Lung (tissue), 12 donors: Measurements from ENCODE around the gene OTUD5. TPM values are rescaled to one million over a fixed set of nuclear protein-coding genes. Genes with fewer than 3 reads are reported as not detected.

ENCODE experiments used
- ATAC-seq: fragments of 200-7000 bp; cut with Tn5 transposase; one replicate; pipeline ENCODE4 v1.9.1; 2020; ENCODE audit warnings: moderate number of reproducible peaks; ENCODE audit not compliant: insufficient read depth, low FRiP score
- DNase-seq, 3 donors: peaks; one replicate each; pipeline ENCODE4 v3.0.0-alpha.2; 2013 to 2017
- H3K27ac ChIP-seq, 2 donors: one replicate each; pipeline ENCODE4 v1.5.1; 2013; ENCODE audit warnings: mild to moderate bottlenecking in 2 of 2, moderate library complexity in 2 of 2, control low read depth in 1 of 2, inconsistent platforms in 1 of 2, low read depth in 1 of 2, low read length in 1 of 2
- H3K27me3 ChIP-seq, 3 donors: one replicate each; pipeline ENCODE4 v1.5.1; 2013; ENCODE audit warnings: low read length in 2 of 3; ENCODE audit not compliant: control insufficient read depth in 3 of 3, insufficient read depth in 3 of 3
- H3K36me3 ChIP-seq, 4 donors: one replicate each; pipeline ENCODE4 v1.5.1; 2013; ENCODE audit warnings: low read length in 4 of 4, mild to moderate bottlenecking in 1 of 4, moderate library complexity in 1 of 4; ENCODE audit not compliant: control insufficient read depth in 4 of 4, insufficient read depth in 4 of 4
- H3K4me1 ChIP-seq, 5 donors: one replicate each; pipeline ENCODE4 v1.5.1; 2013; ENCODE audit warnings: low read length in 5 of 5, mild to moderate bottlenecking in 2 of 5, moderate library complexity in 1 of 5; ENCODE audit not compliant: control insufficient read depth in 5 of 5, insufficient read depth in 5 of 5
- H3K4me3 ChIP-seq: one replicate; pipeline ENCODE4 v1.5.1; 2013; ENCODE audit warnings: mild to moderate bottlenecking, control low read depth, moderate library complexity
- H3K9ac ChIP-seq, 2 donors: one replicate each; pipeline ENCODE4 v1.5.1; 2013; ENCODE audit warnings: low read length in 2 of 2, control low read depth in 1 of 2; ENCODE audit not compliant: insufficient read depth in 1 of 2
- H3K9me3 ChIP-seq, 4 donors: one replicate each; pipeline ENCODE4 v1.5.1; 2013; ENCODE audit warnings: low read length in 3 of 4, mild to moderate bottlenecking in 1 of 4, moderate library complexity in 1 of 4; ENCODE audit not compliant: control insufficient read depth in 4 of 4, insufficient read depth in 3 of 4
- WGBS, 2 donors: extraction: QIAGEN DNeasy Blood & Tissue Kit; methylation state at CpG; one replicate each; pipeline ENCODE4 v1.1.7; 2013; 5-methylcytosine and 5-hydroxymethylcytosine counted together
- polyA plus RNA-seq, 2 donors: library from polyadenylated mRNA; stranded (reverse); fragments of 200-250 nt; gene quantifications; one replicate each; pipeline ENCODE4 v1.2.1, GENCODE V29; 2013
- total RNA-seq, 2 donors: library from RNA; depleted of rRNA in 1 of 2; stranded (reverse); fragments of >200 nt in 1 of 2; gene quantifications; one replicate each; pipeline ENCODE4 v1.2.1, GENCODE V29; 2014 to 2021
- TF ChIP-seq, protein P1 (sequence below): IDR thresholded peaks from 2 replicates; pipeline ENCODE4 v1.5.1; 2012; ENCODE audit warnings: mild to moderate bottlenecking; ENCODE audit errors: control extremely low read depth, extremely low read depth
- donor health status: control.
- donor health status: control.
- donor health status: Bipolar disorder and iron deficiency.
- donor health status: healthy.
- donor health status: DM: yes; HTN: yes; CAD: no.

Gene OTUD5
- total and polyA plus RNA-seq, 4 donors: 32.4 to 48.2 (median 35.7) TPM

DNA sequence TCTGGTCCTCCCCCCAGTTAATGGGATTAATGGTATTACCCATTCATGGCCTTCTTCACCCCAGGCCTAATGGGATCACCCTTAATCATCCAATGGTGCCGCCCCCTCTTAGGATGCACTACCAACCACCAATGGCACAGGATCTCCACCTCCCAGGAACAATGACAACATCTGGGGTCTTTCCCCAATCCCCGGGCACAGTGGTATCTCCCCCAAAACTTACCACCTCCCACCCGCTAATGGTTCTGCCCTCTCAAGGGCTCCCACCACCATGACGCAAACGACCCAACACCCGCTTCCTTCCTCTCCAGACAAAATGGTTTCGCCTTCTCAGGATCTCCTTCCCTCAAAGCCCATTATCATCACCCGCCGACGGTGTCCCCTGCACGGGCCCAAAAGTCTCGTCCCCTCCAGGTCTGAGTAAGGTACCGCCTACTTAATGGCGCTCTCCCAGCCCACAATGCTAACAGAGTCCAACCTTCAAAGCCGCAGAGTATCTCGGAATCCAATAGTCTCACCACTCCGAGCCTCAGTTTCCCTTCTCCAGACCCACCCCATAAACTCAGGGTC, 44.2 kb upstream of the OTUD5 start:
- DNase-seq (peak in 2 of 3 donors; percentile 31 to 35), ATAC-seq (no peak)
- 1 to 34% methylated on average over 13 to 17 of the region's 17 CpGs for WGBS, 2 donors
- peaks cover 0 to 4% (median 0%) of the 10 kb centered on the region in 5 donors for H3K4me1 ChIP-seq
- H3K4me3 ChIP-seq: peak overlapping the region; percentile 56
- H3K27ac ChIP-seq: peak overlapping the region; percentile 42 to 87
- H3K36me3 ChIP-seq: peaks cover 0 to 9% (median 3%) of the 10 kb centered on the region in 4 donors
- TF ChIP-seq, protein P1, sequence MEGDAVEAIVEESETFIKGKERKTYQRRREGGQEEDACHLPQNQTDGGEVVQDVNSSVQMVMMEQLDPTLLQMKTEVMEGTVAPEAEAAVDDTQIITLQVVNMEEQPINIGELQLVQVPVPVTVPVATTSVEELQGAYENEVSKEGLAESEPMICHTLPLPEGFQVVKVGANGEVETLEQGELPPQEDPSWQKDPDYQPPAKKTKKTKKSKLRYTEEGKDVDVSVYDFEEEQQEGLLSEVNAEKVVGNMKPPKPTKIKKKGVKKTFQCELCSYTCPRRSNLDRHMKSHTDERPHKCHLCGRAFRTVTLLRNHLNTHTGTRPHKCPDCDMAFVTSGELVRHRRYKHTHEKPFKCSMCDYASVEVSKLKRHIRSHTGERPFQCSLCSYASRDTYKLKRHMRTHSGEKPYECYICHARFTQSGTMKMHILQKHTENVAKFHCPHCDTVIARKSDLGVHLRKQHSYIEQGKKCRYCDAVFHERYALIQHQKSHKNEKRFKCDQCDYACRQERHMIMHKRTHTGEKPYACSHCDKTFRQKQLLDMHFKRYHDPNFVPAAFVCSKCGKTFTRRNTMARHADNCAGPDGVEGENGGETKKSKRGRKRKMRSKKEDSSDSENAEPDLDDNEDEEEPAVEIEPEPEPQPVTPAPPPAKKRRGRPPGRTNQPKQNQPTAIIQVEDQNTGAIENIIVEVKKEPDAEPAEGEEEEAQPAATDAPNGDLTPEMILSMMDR: no peak
- peak overlapping the region in 1 of 2 donors; percentile 74 for H3K9ac ChIP-seq
- peaks cover 0 to 9% (median 2%) of the 10 kb centered on the region in 4 donors for H3K9me3 ChIP-seq
- peaks cover 0 to 4% (median 0%) of the 10 kb centered on the region in 3 donors for H3K27me3 ChIP-seq

DNA sequence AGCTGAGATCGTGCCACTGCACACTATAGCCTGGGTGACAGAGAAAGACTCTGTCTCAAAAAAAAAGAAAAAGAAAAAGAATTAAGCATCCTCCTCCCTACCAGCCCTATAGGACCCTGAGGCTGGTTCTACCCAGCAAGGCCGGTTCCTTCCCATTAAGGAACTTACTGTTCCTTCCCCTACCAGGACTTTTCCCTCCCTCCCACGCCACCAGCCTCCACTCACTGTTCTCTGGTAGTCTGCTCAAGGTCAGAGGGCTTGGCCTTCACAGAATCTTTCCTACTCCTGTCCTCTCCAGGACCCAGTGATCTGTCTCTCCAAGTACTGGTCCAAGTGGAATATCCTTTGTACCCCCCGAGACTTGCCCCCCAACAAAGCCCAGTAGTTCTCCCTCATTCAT, 43.2 kb upstream of the OTUD5 start:
- WGBS, 2 donors: 84 to 93% methylated on average over 4 of the region's 4 CpGs
- H3K36me3 ChIP-seq: peaks cover 0 to 10% (median 3%) of the 10 kb centered on the region in 4 donors
- ATAC-seq: no peak
- H3K4me1 ChIP-seq: peaks cover 0 to 4% (median 0%) of the 10 kb centered on the region in 5 donors
- H3K27me3 ChIP-seq: peaks cover 0 to 4% (median 0%) of the 10 kb centered on the region in 3 donors
- H3K4me3 ChIP-seq: no peak overlapping the region
- H3K27ac ChIP-seq: no peak overlapping the region
- DNase-seq: no peak
- peaks cover 0 to 9% (median 2%) of the 10 kb centered on the region in 4 donors for H3K9me3 ChIP-seq
- TF ChIP-seq, protein P1: no peak
- H3K9ac ChIP-seq: no peak overlapping the region

DNA sequence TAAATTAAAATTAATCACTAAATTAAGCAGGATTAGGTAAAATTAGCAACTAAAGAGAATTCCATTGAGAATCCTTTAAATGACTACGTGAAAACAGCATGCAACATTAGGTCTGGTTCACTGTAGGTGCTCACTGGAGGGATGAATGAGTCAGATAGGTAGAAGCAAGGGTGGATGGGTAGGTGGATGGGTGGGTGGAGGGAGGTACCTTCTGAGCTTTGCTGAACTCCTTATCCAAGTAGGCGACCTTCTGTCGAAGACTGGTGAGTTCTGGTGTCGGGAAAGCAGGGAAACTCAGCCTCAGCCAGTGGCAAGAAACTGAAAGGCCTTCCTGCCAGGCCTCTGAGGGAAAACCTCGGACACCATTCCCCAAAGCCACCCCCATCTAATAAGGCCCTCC, 41.6 kb upstream of the OTUD5 start:
- Histone ChIP-seq H3K9ac (no peak overlapping the region), H3K36me3 (peaks cover 0 to 14% (median 3%) of the 10 kb centered on the region in 4 donors), H3K4me3 (no peak overlapping the region), H3K27me3 (peaks cover 0 to 4% (median 0%) of the 10 kb centered on the region in 3 donors), H3K4me1 (peaks cover 0 to 4% (median 0%) of the 10 kb centered on the region in 5 donors), H3K27ac (no peak overlapping the region), H3K9me3 (peaks cover 0 to 9% (median 2%) of the 10 kb centered on the region in 4 donors)
- TF ChIP-seq, protein P1: no peak
- DNase-seq (no peak), ATAC-seq (no peak)
- WGBS, 2 donors: 77 to 97% methylated on average over 3 to 5 of the region's 5 CpGs

DNA sequence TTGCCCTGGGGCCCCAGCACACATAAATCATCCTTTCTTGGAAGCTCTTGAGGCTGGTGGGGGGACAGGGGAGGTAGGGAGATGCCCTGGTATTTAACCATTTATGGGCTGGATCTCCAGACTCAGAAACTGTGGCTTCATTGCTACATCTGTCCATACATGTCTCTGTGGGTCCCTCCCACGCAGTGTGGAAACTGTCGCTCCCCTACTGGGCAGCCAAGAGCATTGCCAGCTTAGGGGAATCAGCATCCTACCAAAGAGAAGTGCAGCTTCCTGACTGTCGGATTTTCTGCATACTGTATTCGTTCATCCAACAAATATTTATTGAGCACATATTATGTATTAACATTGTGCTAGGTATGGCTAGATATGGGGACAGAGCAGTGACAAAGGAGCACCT, 41.0 kb upstream of the OTUD5 start:
- H3K36me3 ChIP-seq: peaks cover 0 to 15% (median 8%) of the 10 kb centered on the region in 4 donors
- ATAC-seq (no peak), DNase-seq (no peak)
- H3K27ac ChIP-seq: no peak overlapping the region
- TF ChIP-seq, protein P1: no peak
- H3K27me3 ChIP-seq: peaks cover 0 to 4% (median 0%) of the 10 kb centered on the region in 3 donors
- H3K9me3 ChIP-seq: peaks cover 0 to 9% (median 2%) of the 10 kb centered on the region in 4 donors
- WGBS, 2 donors: 76 to 91% methylated on average over 4 of the region's 4 CpGs
- H3K9ac ChIP-seq: no peak overlapping the region
- peaks cover 0 to 4% (median 0%) of the 10 kb centered on the region in 5 donors for H3K4me1 ChIP-seq
- no peak overlapping the region for H3K4me3 ChIP-seq
